Measurements from ENCODE around the gene DUSP22. TPM values are rescaled to one million over a fixed set of nuclear protein-coding genes. Genes with fewer than 3 reads are reported as not detected.

The DUSP22 gene
- total RNA-seq, 4 donors from 2014 or later, result 67.0 to 97.3 (median 78.0) TPM

GRCh38 chr6:398558-399078 lies 106.3 kb downstream of the DUSP22 start:
- Histone ChIP-seq H3K9me3 (no peaks in the 10 kb centered on the region), H3K27ac (no peak overlapping the region), H3K4me1 (peaks cover 0 to 3% (median under 1%) of the 10 kb centered on the region in 3 donors), H3K36me3 (no peaks in the 10 kb centered on the region), H3K4me3 (no peak overlapping the region), H3K27me3 (peaks cover 81% of the 10 kb centered on the region)
- WGBS, 2 donors (ENCODE audit: low coverage in 1 of 2), result 66 to 92% methylated on average over 6 to 8 of the region's 13 CpGs
- ATAC-seq, result no peak
- TF ChIP-seq EP300 (IDR thresholded peaks at IDR 0.05), result no peak
- no peak for TF ChIP-seq POLR2A (IDR thresholded peaks at IDR 0.05)
- no peak for TF ChIP-seq POLR2AphosphoS5 (IDR thresholded peaks at IDR 0.05)
- TF ChIP-seq, protein P1, sequence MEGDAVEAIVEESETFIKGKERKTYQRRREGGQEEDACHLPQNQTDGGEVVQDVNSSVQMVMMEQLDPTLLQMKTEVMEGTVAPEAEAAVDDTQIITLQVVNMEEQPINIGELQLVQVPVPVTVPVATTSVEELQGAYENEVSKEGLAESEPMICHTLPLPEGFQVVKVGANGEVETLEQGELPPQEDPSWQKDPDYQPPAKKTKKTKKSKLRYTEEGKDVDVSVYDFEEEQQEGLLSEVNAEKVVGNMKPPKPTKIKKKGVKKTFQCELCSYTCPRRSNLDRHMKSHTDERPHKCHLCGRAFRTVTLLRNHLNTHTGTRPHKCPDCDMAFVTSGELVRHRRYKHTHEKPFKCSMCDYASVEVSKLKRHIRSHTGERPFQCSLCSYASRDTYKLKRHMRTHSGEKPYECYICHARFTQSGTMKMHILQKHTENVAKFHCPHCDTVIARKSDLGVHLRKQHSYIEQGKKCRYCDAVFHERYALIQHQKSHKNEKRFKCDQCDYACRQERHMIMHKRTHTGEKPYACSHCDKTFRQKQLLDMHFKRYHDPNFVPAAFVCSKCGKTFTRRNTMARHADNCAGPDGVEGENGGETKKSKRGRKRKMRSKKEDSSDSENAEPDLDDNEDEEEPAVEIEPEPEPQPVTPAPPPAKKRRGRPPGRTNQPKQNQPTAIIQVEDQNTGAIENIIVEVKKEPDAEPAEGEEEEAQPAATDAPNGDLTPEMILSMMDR (IDR thresholded peaks at IDR 0.05), result no peak

GRCh38 chr6:399785-400534 lies 107.7 kb downstream of the DUSP22 start:
- 28 to 31% methylated on average over 9 to 11 of the region's 11 CpGs for WGBS, 2 donors (ENCODE audit: low coverage in 1 of 2)
- Histone ChIP-seq H3K4me3 (no peak overlapping the region), H3K4me1 (no peaks in the 10 kb centered on the region), H3K27ac (no peak overlapping the region), H3K9me3 (no peaks in the 10 kb centered on the region), H3K36me3 (no peaks in the 10 kb centered on the region), H3K27me3 (peaks cover 81% of the 10 kb centered on the region)
- no peak for ATAC-seq
- TF ChIP-seq, protein P1 (IDR thresholded peaks at IDR 0.05), result no peak
- TF ChIP-seq EP300 (IDR thresholded peaks at IDR 0.05) (no peak), POLR2AphosphoS5 (IDR thresholded peaks at IDR 0.05) (no peak), POLR2A (IDR thresholded peaks at IDR 0.05) (no peak)

DNA sequence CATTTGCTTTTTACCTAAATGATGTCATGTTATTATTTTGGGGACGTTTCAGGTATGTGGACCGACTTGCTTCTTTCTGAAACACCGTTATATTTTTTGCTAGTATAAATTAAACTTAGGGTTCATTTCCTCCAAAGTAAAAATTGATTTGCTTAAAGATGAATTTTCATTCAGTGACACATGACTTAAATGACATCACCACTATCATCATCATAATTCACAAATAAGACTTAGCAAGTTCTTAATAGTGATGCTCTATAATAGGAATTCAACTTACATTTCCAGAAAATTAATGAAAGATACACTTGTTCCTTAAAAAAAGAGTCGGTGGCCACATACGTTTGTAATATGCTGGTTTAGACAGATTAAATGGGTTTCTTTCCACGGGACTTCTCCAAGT lies 108.5 kb downstream of the DUSP22 start:
- Histone ChIP-seq H3K4me3 (no peak overlapping the region), H3K36me3 (no peaks in the 10 kb centered on the region), H3K9me3 (no peaks in the 10 kb centered on the region), H3K27me3 (peaks cover 73% of the 10 kb centered on the region), H3K4me1 (no peaks in the 10 kb centered on the region), H3K27ac (no peak overlapping the region)
- no peak for ATAC-seq
- WGBS, 2 donors (ENCODE audit: low coverage in 1 of 2), result 70 to 72% methylated on average over 6 of the region's 6 CpGs
- no peak for TF ChIP-seq POLR2AphosphoS5 (IDR thresholded peaks at IDR 0.05)
- TF ChIP-seq, protein P1 (IDR thresholded peaks at IDR 0.05), result no peak

Other genes with a start within 250 kb of the DUSP22 start
- 1 to 10 TPM in 3 of 4 donors, under 1 TPM in 1; 0.89 to 7.4 (median 3.2) TPM for gene IRF4, start 99.3 kb downstream of the DUSP22 start, total RNA-seq